ENCODE measurements around the gene MAML3.

The MAML3 gene

GRCh38 chr4:140031706-140032105 lies 122.3 kb downstream of the MAML3 start:
- DNase-seq = no peak

GRCh38 chr4:140031061-140031460 lies 122.9 kb downstream of the MAML3 start:
- no peak for DNase-seq

- DNase-seq = no peak
Measured at GRCh38 chr4:140028676-140029517, 125.1 kb downstream of the MAML3 start.

GRCh38 chr4:140028101-140028500 lies 125.9 kb downstream of the MAML3 start:
- no peak for DNase-seq

- DNase-seq = no peak
Measured at GRCh38 chr4:140027101-140027500, 126.9 kb downstream of the MAML3 start.

GRCh38 chr4:140025470-140025869 lies 128.5 kb downstream of the MAML3 start:
- DNase-seq = no peak

- no peak for DNase-seq
Measured at GRCh38 chr4:140020457-140021361, 133.3 kb downstream of the MAML3 start.

- no peak for DNase-seq
Measured at GRCh38 chr4:140019619-140020347, 134.2 kb downstream of the MAML3 start.

GRCh38 chr4:140018931-140019618 lies 134.9 kb downstream of the MAML3 start:
- no peak for DNase-seq

GRCh38 chr4:140014284-140014683 lies 139.7 kb downstream of the MAML3 start:
- DNase-seq = no peak

GRCh38 chr4:140012688-140013486 lies 141.1 kb downstream of the MAML3 start:
- DNase-seq = no peak

GRCh38 chr4:140005699-140006098 lies 148.3 kb downstream of the MAML3 start:
- peak; percentile 77 for DNase-seq

GRCh38 chr4:140004922-140005627 lies 148.9 kb downstream of the MAML3 start:
- no peak for DNase-seq

GRCh38 chr4:140004549-140004895 lies 149.5 kb downstream of the MAML3 start:
- DNase-seq = no peak

- DNase-seq = no peak
Measured at GRCh38 chr4:140003876-140004548, 150.0 kb downstream of the MAML3 start.

GRCh38 chr4:140000232-140000631 lies 153.8 kb downstream of the MAML3 start:
- no peak for DNase-seq

GRCh38 chr4:139988863-139989765 lies 164.9 kb downstream of the MAML3 start:
- DNase-seq = no peak

- no peak for DNase-seq
Measured at GRCh38 chr4:139987502-139987850, 166.5 kb downstream of the MAML3 start.

- peak; percentile 30 for DNase-seq
Measured at GRCh38 chr4:139986689-139987501, 167.1 kb downstream of the MAML3 start.

All from NCI-H1436 treated with DMSO at 0.1 percent for 48 hours (cell line).